Kidney (tissue), 14 donors: ENCODE measurements around the gene CDC42EP1. TPM values are rescaled to one million over a fixed set of nuclear protein-coding genes. Genes with fewer than 3 reads are reported as not detected.
A peak's percentile ranks its signal among the peaks of the same experiment; 100 is the strongest.

Experiments
- DNase-seq, 5 donors: peaks; one replicate each; pipeline ENCODE4 v3.0.0-alpha.2; 2013 to 2020
- FAIRE-seq: peaks from 2 replicates; lab custom pipeline; 2012; peaks lifted over from hg19 to GRCh38; lab: Jason Lieb, UNC
- H3K27ac ChIP-seq, 2 donors: one replicate each; pipeline ENCODE4 v1.7.0; 2013; ENCODE audit warnings: low read depth in 2 of 2, low read length in 2 of 2, inconsistent platforms in 1 of 2
- H3K27me3 ChIP-seq: one replicate; pipeline ENCODE4 v1.7.1; 2013; ENCODE audit warnings: low read length, inconsistent platforms; ENCODE audit not compliant: control insufficient read depth, insufficient read depth
- H3K36me3 ChIP-seq, 3 donors: one replicate each; pipeline versions ENCODE4 v1.7.0 to v1.7.1; 2013; ENCODE audit warnings: low read length in 3 of 3, control low read depth in 1 of 3, inconsistent platforms in 1 of 3; ENCODE audit not compliant: insufficient read depth in 3 of 3, control insufficient read depth in 2 of 3
- H3K4me1 ChIP-seq, 3 donors: one replicate each; pipeline versions ENCODE4 v1.7.0 to v1.7.1; 2013; ENCODE audit warnings: low read length in 3 of 3, inconsistent platforms in 1 of 3, low read depth in 1 of 3; ENCODE audit not compliant: control insufficient read depth in 2 of 3, insufficient read depth in 2 of 3
- H3K4me3 ChIP-seq, 3 donors: one replicate each; pipeline versions ENCODE4 v1.7.0 to v1.8.1; 2013; ENCODE audit warnings: low read length in 3 of 3, control low read depth in 1 of 3, inconsistent platforms in 1 of 3
- H3K9ac ChIP-seq, 3 donors: one replicate each; pipeline versions ENCODE4 v1.7.0 to v1.7.1; 2013; ENCODE audit warnings: low read length in 3 of 3, control low read depth in 1 of 3, inconsistent platforms in 1 of 3
- H3K9me3 ChIP-seq, 3 donors: one replicate each; pipeline versions ENCODE4 v1.7.0 to v1.7.1; 2013; ENCODE audit warnings: low read length in 3 of 3, control low read depth in 1 of 3, inconsistent platforms in 1 of 3; ENCODE audit not compliant: control insufficient read depth in 2 of 3, insufficient read depth in 1 of 3
- CTCF ChIP-seq: IDR thresholded peaks from 3 replicates; pipeline ENCODE4 v1.5.1; 2012; ENCODE audit warnings: mild to moderate bottlenecking, moderate library complexity, borderline replicate concordance; ENCODE audit not compliant: insufficient read depth; ENCODE audit errors: extremely low read depth
- intact Hi-C: fragments of 100-400 bp; cut with DNase I; formaldehyde crosslinking; loops from one replicate; pipeline ENCODE4 v1.11.1; 2022
- polyA plus RNA-seq: library from polyadenylated mRNA; stranded (reverse); fragments of 350-450 nt; fragmentation: Illumina TruSeq; extraction: RNeasy Lipid Tissue Mini Kit (QIAGEN cat#74804); gene quantifications from one replicate; pipeline ENCODE4 v1.2.3, GENCODE V29; 2014; ENCODE audit warnings: low read depth, low replicate concordance; ENCODE audit not compliant: insufficient read depth
- total RNA-seq: library from RNA; stranded (reverse); fragmentation: NEBNext Ultra II Directional; extraction: Animal tissue kit (Norgen Biotek cat#: 25700); gene quantifications from one replicate; pipeline ENCODE4 v1.2.1, GENCODE V29; 2021
- donor health status: control.
- donor health status: control.
- donor health status: control.
- donor health status: control.
- donor health status: control.
- donor health status: DM: yes; HTN: yes; CAD: no.
- donor health status: Normal renal cell carcinoma (clear cell type).

Gene CDC42EP1
- total and polyA plus RNA-seq, 2 donors from 2014 or later = 29.5 to 68.5 TPM

GRCh38 chr22:37560608-37561211 lies 430 bp downstream of the CDC42EP1 start:
- Histone ChIP-seq H3K9me3 (no peaks in the 10 kb centered on the region), H3K36me3 (peaks cover 0 to under 1% (median 0%) of the 10 kb centered on the region in 3 donors), H3K27ac (peak overlapping the region; percentile 97 to 98), H3K9ac (peak overlapping the region; percentile 33 to 96 (median 93)), H3K4me3 (peak overlapping the region; percentile 62 to 69 (median 65)), H3K27me3 (no peaks in the 10 kb centered on the region), H3K4me1 (peaks cover 12 to 52% (median 24%) of the 10 kb centered on the region in 3 donors)
- no peak for FAIRE-seq
- intact Hi-C loops = no loop called here
- TF ChIP-seq CTCF = no peak
- peak; percentile 65 to 91 (median 81) for DNase-seq

GRCh38 chr22:37561212-37562048 lies 1.1 kb downstream of the CDC42EP1 start:
- Histone ChIP-seq H3K36me3 (peaks cover 0 to 5% (median 0%) of the 10 kb centered on the region in 3 donors), H3K9me3 (no peaks in the 10 kb centered on the region), H3K4me3 (peak overlapping the region; percentile 62 to 69 (median 65)), H3K9ac (peak overlapping the region; percentile 43 to 96 (median 93)), H3K4me1 (peaks cover 12 to 57% (median 24%) of the 10 kb centered on the region in 3 donors), H3K27me3 (no peaks in the 10 kb centered on the region), H3K27ac (peak overlapping the region; percentile 97 to 98)
- DNase-seq = peak; percentile 95 to 97 (median 96)
- peak; percentile 58 for TF ChIP-seq CTCF
- intact Hi-C loops = no loop called here
- no peak for FAIRE-seq

- peaks cover 9 to 58% (median 27%) of the 10 kb centered on the region in 3 donors for H3K4me1 ChIP-seq
- H3K36me3 ChIP-seq = peaks cover 0 to 13% (median 0%) of the 10 kb centered on the region in 3 donors
- DNase-seq = peak in 1 of 5 donors; percentile 60
These were observed 2.0 kb downstream of the CDC42EP1 start for GRCh38 chr22:37562049-37562875.

More at GRCh38 chr22:37562049-37562875, 2.0 kb downstream of the CDC42EP1 start:
- H3K27ac ChIP-seq = peak overlapping the region; percentile 97 to 98
- no peak for FAIRE-seq
- intact Hi-C loops = no loop called here
- TF ChIP-seq CTCF = no peak
- no peaks in the 10 kb centered on the region for H3K27me3 ChIP-seq
- H3K9me3 ChIP-seq = no peaks in the 10 kb centered on the region
- peak overlapping the region; percentile 57 to 65 (median 62) for H3K4me3 ChIP-seq
- peak overlapping the region; percentile 43 to 96 (median 93) for H3K9ac ChIP-seq
